Measurements from ENCODE around the gene MLNR.
A peak's percentile ranks its signal among the peaks of the same experiment; 100 is the strongest.

Gene MLNR

DNA sequence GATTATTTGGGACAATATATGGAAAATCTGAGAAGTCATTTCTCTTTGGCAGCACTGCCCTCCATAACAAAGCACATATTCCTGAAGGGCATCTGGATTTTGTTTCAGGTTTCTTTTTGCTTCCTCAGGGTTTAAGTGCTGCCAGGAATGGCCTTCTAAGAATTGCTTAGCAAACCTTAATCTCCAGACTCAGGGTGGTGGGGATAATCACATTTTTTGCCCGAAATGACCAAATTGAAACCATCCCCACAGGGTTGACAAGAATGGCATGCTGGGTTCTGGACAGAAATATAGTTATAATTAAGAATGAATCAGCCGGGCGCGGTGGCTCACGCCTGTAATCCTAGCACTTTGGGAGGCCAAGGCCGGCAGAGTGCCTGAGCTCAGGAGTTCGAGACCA, 21.2 kb downstream of the MLNR start:
- DNase-seq (ENCODE audit: low read depth) = no peak
- TF ChIP-seq, protein P1, sequence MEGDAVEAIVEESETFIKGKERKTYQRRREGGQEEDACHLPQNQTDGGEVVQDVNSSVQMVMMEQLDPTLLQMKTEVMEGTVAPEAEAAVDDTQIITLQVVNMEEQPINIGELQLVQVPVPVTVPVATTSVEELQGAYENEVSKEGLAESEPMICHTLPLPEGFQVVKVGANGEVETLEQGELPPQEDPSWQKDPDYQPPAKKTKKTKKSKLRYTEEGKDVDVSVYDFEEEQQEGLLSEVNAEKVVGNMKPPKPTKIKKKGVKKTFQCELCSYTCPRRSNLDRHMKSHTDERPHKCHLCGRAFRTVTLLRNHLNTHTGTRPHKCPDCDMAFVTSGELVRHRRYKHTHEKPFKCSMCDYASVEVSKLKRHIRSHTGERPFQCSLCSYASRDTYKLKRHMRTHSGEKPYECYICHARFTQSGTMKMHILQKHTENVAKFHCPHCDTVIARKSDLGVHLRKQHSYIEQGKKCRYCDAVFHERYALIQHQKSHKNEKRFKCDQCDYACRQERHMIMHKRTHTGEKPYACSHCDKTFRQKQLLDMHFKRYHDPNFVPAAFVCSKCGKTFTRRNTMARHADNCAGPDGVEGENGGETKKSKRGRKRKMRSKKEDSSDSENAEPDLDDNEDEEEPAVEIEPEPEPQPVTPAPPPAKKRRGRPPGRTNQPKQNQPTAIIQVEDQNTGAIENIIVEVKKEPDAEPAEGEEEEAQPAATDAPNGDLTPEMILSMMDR (conservative IDR thresholded peaks at IDR 0.05; ENCODE audit: low read depth, low read length) = no peak
- H3K4me3 ChIP-seq (ENCODE audit: low read depth, low read length) = no peak overlapping the region

DNA sequence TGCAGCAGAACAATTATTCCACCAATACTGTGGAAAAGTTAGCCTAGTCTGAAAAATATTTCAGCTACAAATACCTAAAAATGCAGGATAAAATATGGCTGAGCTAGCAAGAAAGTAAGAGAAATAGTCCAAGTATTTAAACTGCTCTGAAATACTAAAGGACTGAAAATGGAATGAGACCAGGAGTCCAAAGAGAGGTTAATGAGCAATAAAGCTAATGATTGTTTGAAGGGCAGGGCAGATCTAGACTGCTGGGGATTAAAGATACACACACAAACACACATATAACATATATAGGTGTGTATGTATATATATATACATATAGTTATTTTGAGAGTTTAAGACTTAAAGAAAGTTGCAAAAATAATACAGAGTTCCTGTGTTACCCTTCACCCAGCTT, 25.0 kb downstream of the MLNR start:
- TF ChIP-seq, protein P1 (conservative IDR thresholded peaks at IDR 0.05; ENCODE audit: low read depth, low read length) = no peak
- no peak for DNase-seq (ENCODE audit: low read depth)
- H3K4me3 ChIP-seq (ENCODE audit: low read depth, low read length) = no peak overlapping the region

DNA sequence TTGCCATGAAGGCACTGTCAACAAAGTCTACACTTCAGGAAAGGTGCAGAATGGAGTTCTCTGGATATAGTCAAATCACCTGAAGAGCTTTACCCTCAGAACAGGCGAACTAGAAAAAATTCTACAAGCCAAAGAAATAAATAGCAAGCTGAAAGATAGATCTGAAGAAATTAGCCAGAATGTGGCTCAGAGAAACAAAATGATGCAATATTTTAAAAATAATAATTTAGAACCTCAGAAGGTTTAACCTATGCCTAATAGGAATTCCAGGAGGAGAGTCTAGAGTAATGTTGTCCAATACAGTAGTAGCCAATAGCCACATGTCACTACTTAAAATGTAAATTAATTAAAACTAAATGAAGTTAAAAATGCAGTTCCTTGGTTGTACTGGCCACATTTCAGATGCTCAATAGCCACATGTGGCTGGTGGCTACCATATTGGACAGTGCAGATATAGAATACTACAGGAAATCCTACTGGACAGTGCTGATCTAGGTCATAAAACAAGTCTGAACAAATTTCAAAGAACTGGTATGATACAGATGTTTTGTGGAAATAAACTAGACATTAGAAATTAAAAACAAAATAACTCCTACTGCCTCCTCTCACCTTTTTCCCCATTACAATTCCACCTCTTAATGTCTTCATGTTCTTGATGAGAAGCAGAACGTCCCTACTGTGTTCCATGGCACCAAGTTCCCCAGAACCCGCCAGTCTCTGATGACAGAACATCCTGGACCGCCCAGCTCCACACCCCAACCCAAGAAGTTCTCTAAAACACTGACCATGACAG, 26.9 kb downstream of the MLNR start:
- TF ChIP-seq, protein P1 (conservative IDR thresholded peaks at IDR 0.05; ENCODE audit: low read depth, low read length) = no peak
- peak; percentile 3 for DNase-seq (ENCODE audit: low read depth)
- peak overlapping the region; percentile 91 for H3K4me3 ChIP-seq (ENCODE audit: low read depth, low read length)

DNA sequence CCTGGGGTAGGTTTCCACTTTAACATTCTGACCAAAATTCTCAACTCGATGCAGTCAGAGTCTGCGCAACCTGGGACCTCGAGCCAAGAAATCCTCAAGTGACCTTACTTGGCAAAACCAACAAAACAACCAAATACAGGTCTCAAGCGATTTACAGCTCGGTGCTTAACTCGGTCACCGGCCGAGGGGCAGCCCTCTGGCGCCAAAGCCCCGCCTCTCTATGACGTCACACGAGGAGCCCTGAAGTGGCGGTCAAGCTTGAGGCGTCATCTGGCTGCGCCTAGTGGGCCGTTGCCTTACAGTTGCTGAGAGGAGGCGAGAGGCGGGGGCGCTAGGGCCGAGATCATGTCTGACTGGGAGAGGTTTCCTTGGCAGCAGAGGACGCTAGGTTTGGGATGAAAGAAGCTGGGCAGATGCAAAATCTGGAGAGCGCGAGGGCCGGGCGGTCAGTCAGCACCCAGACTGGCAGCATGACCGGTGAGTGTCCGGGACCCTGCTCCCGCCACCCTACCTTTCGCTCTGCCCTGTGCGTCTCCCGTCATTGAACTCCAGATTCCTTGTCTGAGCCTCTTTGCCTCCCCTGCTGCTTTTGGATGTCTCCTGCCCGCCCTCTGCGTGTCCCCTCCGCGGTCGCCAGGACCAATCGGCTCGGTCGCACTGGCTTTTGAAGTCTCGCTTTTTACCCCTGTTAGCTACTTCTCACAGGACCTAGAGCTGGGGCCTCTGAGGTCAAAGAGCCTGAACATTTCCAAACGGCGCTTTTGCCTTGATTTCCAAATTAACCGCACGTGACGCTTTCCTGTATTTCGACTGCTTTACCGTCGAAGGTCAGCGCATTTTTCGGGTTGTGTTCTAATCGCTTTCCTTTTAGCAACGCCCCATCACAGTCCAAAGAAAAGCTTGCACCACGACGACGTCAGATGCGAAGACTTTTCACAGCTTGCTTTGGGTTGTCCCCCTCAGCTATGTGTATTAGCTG, 27.8 kb downstream of the MLNR start, which contains the start of gene CDADC1:
TSS of gene CDADC1 (plus strand) at position 283 of the 979 bp plus-strand sequence. CDS start at position 396, 113 bp downstream.
- H3K4me3 ChIP-seq (ENCODE audit: low read depth, low read length) = peak within 1 kb of the TSS; percentile 91
- TF ChIP-seq, protein P1 (conservative IDR thresholded peaks at IDR 0.05; ENCODE audit: low read depth, low read length) = no peak
- peak; percentile 96 for DNase-seq (ENCODE audit: low read depth)

DNA sequence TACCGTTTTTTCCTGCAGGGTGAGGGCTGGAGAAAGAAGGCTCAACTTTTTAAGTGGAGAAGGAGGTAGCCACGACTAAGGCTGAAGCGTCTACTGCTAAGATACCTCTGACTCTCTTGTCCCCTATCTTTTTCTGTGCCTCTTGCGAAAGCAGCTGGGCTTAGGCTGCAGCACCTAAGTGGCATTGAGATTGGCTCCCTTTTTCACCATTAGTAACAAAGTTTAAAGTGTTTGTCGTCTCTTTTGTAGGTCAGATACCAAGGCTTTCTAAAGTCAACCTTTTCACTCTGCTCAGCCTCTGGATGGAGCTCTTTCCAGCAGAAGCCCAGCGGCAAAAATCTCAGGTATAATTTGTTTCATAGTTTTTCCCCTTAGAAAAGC, 28.5 kb downstream of the MLNR start:
- peak overlapping the region; percentile 91 for H3K4me3 ChIP-seq (ENCODE audit: low read depth, low read length)
- TF ChIP-seq, protein P1 (conservative IDR thresholded peaks at IDR 0.05; ENCODE audit: low read depth, low read length) = peak; percentile 56
- peak; percentile 39 for DNase-seq (ENCODE audit: low read depth)

DNA sequence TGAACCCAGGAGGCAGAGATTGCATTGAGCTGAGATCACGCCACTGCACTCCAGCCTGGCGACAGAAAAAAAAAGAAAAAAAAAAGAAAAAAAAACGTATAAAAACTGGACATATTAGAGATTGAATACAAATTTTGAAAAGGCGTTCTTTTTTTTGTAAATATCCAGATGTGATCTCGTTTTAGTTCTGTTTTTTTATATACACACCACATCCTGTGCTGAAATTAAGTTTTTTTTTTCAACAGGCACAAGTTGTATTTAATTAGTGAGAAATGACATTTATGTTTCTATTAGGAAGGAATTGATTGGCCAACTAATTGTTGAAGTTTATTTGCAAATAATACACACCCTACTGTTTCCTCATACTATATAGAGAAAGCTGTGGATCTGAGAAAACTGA, 31.2 kb downstream of the MLNR start:
- no peak overlapping the region for H3K4me3 ChIP-seq (ENCODE audit: low read depth, low read length)
- TF ChIP-seq, protein P1 (conservative IDR thresholded peaks at IDR 0.05; ENCODE audit: low read depth, low read length) = no peak
- no peak for DNase-seq (ENCODE audit: low read depth)
